ENCODE data around the gene RAB3GAP2.
A peak's percentile ranks its signal among the peaks of the same experiment; 100 is the strongest.

Gene RAB3GAP2

DNA sequence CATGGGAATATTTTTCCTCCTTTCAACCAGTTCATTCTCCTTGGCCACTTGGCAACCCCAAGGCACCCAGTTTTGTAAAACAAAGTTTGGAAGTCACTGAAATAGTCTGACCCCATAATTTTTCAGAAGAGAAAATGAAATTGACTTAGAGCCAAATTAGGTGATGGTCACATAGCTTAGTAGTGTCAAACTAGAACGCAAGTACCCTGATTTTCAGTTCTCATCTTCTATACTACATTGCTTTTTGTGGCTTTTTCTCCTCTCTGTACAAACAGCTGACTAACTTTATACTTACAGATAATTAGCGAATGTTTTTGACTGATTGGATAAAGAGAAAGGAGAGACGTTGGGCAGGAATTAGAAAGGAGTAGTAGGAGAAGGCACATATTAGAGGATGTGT lies 145.2 kb downstream of the RAB3GAP2 start:
- Histone ChIP-seq H3K9me3 (no peaks in the 10 kb centered on the region), H3K36me3 (peaks cover 32% of the 10 kb centered on the region), H3K4me1 (no peaks in the 10 kb centered on the region; the same call in none of the 2 replicates), H3K27me3 (no peaks in the 10 kb centered on the region), H3K4me3 (ENCODE audit: low read depth, low read length) (no peak overlapping the region)
- DNase-seq: no peak
- TF ChIP-seq, protein P1, sequence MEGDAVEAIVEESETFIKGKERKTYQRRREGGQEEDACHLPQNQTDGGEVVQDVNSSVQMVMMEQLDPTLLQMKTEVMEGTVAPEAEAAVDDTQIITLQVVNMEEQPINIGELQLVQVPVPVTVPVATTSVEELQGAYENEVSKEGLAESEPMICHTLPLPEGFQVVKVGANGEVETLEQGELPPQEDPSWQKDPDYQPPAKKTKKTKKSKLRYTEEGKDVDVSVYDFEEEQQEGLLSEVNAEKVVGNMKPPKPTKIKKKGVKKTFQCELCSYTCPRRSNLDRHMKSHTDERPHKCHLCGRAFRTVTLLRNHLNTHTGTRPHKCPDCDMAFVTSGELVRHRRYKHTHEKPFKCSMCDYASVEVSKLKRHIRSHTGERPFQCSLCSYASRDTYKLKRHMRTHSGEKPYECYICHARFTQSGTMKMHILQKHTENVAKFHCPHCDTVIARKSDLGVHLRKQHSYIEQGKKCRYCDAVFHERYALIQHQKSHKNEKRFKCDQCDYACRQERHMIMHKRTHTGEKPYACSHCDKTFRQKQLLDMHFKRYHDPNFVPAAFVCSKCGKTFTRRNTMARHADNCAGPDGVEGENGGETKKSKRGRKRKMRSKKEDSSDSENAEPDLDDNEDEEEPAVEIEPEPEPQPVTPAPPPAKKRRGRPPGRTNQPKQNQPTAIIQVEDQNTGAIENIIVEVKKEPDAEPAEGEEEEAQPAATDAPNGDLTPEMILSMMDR (IDR thresholded peaks at IDR 0.05; ENCODE audit: low read depth, low read length): no peak

DNA sequence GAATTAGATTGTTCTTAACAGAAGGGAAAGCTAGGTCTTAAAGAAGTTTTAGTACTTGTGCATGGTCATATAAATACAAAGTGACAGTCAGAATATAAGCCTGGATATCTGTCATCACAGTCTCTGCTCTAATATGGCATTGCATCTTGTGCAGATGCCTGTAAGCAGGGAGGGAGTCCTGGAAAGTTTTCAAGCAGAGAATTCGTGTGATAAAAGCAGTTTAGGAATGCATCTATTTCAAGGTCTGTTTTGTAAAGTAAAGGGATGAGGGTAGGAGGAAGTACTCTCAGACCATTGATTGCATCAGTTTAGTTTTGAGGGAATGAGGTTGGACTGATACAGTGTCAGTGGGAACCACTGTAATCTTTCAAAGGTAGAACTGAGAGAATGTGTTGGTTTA lies 147.7 kb downstream of the RAB3GAP2 start:
- Histone ChIP-seq H3K4me1 (no peaks in the 10 kb centered on the region; the same call in none of the 2 replicates), H3K36me3 (peaks cover 28% of the 10 kb centered on the region), H3K4me3 (ENCODE audit: low read depth, low read length) (no peak overlapping the region), H3K27me3 (no peaks in the 10 kb centered on the region), H3K9me3 (no peaks in the 10 kb centered on the region)
- TF ChIP-seq, protein P1 (IDR thresholded peaks at IDR 0.05; ENCODE audit: low read depth, low read length): no peak
- DNase-seq: no peak

DNA sequence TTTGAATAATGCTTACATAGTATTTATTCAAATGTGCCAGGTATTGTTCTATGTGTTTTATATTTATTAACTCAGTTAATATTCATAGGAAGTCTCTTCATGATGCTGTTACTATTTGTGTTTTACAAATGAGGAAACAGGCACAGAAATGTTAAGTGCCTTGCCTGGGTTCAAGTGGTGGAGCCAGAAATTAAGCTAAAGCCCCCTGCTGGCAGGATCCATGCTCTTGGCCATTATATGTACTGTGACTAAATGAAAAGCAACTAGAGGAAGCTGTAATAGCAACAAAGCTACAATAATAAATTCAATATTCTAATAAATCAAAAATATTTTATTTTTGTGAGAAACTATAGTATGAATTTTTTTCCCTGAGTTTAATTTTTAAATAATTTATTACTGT lies 148.4 kb downstream of the RAB3GAP2 start:
- DNase-seq: no peak
- Histone ChIP-seq H3K27me3 (no peaks in the 10 kb centered on the region), H3K4me3 (ENCODE audit: low read depth, low read length) (no peak overlapping the region), H3K9me3 (no peaks in the 10 kb centered on the region), H3K36me3 (peaks cover 21% of the 10 kb centered on the region), H3K4me1 (no peaks in the 10 kb centered on the region; the same call in none of the 2 replicates)
- TF ChIP-seq, protein P1 (IDR thresholded peaks at IDR 0.05; ENCODE audit: low read depth, low read length): peak; percentile 59

DNA sequence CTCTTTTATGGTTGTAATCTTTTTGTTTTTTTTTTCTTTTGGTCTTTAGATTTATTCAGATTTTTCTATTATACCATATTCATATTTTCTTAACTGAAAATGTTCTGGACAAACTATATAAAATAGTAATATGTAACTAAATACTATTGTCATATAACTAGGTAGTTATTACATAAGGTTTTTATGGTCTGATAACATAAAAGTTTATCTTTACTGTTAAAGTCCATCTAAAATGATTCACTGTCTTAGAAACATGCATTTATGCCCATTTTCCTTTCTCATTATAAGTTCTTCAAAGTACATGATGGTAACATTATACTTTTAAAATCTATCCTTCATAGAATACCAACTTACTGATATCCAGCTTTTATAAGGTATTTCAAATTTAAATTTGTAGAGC lies 149.2 kb downstream of the RAB3GAP2 start:
- Histone ChIP-seq H3K36me3 (peaks cover 16% of the 10 kb centered on the region), H3K27me3 (no peaks in the 10 kb centered on the region), H3K4me3 (ENCODE audit: low read depth, low read length) (no peak overlapping the region), H3K9me3 (no peaks in the 10 kb centered on the region), H3K4me1 (no peaks in the 10 kb centered on the region; the same call in none of the 2 replicates)
- TF ChIP-seq, protein P1 (IDR thresholded peaks at IDR 0.05; ENCODE audit: low read depth, low read length): no peak
- DNase-seq: no peak

DNA sequence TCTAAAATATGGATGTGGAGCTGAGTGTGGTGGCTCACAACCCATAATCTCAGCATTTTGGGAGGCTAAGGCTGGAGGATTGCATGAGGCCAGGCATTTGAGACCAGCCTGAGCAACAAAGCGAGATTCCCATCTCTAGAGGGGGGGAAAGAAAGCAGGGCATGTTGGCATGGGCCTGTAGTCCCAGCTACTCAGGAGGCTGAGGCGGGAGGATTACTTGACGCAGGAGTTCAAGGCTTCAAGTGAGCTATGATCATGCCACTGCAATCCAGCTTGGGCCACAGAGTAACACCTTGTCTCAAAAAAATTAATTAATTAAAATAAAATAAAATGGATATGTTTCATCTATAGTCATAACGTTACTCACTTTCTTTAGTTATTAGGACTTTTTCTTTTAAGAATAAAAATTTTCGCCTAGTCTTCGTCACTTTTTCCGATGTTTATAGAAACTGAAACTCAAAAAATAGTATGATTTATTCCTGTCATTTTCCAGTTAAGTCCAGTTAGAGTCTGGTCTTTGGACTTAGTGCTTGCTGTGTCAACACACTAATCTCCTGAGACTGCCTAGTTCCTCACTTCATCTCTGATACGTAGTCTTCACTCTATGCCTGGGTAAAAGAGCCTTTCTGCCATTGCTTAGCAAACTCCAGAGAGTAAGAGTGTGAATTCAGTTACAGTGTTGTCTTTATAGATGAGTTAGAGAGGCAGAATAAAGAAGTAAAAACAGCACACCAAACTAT lies 150.3 kb downstream of the RAB3GAP2 start:
- TF ChIP-seq, protein P1 (IDR thresholded peaks at IDR 0.05; ENCODE audit: low read depth, low read length): no peak
- H3K4me3 ChIP-seq (ENCODE audit: low read depth, low read length): no peak overlapping the region
- no peak for DNase-seq
- no peaks in the 10 kb centered on the region for H3K9me3 ChIP-seq
- peaks cover 16% of the 10 kb centered on the region for H3K36me3 ChIP-seq
- no peaks in the 10 kb centered on the region; the same call in none of the 2 replicates for H3K4me1 ChIP-seq
- no peaks in the 10 kb centered on the region for H3K27me3 ChIP-seq

DNA sequence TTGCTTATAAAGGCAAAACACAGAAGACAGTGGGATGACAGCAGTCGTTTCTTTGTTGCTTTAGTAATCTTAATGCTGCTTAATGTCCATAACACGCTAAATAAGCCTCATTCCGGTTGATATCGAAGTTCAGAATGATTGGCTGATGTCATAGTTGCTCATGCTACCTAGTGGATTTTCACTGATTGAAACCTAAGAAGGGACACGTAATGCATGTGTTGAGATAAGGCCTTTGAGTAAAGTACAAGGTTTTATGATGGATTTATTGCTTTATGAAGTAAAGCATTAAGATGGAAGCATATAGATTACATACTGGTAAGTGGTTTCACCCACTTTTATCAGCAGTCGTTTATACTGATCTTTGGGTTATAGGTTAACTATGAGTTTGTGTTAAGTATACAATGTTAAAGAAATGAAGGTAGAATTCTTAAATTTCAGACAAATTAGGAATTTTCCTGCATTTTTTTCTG lies 153.2 kb downstream of the RAB3GAP2 start:
- Histone ChIP-seq H3K27me3 (no peaks in the 10 kb centered on the region), H3K9me3 (no peaks in the 10 kb centered on the region), H3K36me3 (peaks cover 10% of the 10 kb centered on the region), H3K4me3 (ENCODE audit: low read depth, low read length) (peak overlapping the region; percentile 6), H3K4me1 (no peaks in the 10 kb centered on the region; the same call in 1 of the 2 replicates)
- DNase-seq: peak; percentile 21
- TF ChIP-seq, protein P1 (IDR thresholded peaks at IDR 0.05; ENCODE audit: low read depth, low read length): no peak

Measured in BE2C (cell line).